ENCODE data around the gene MID2.
"Not testable (repeated sequence)": the region's sequence is repeated elsewhere in the genome, so short reads cannot be mapped to it uniquely, and the experiment has no call there.

The MID2 gene

GRCh38 chrX:107955337-107955736, 129.7 kb downstream of the MID2 start:
- not testable (repeated sequence) for DNase-seq

GRCh38 chrX:107968623-107969022, 143.0 kb downstream of the MID2 start:
- no peak for DNase-seq

- no peak for DNase-seq
Measured at GRCh38 chrX:107970073-107970472, 144.4 kb downstream of the MID2 start.

- DNase-seq = no peak
Measured at GRCh38 chrX:107971636-107972035, 146.0 kb downstream of the MID2 start.
